CD4-positive, alpha-beta T cell treated with Interferon alpha-2 for 1 hour (primary cell): Measurements from ENCODE around the gene DYSF.
A peak's percentile ranks its signal among the peaks of the same experiment; 100 is the strongest.
"Not testable (repeated sequence)": the region's sequence is repeated elsewhere in the genome, so short reads cannot be mapped to it uniquely, and the experiment has no call there.

Experiments used
- DNase-seq, 2 donors: peaks; one replicate each; pipeline ENCODE4 v3.0.0-alpha.2; 2020 to 2022

The DYSF gene

DNA sequence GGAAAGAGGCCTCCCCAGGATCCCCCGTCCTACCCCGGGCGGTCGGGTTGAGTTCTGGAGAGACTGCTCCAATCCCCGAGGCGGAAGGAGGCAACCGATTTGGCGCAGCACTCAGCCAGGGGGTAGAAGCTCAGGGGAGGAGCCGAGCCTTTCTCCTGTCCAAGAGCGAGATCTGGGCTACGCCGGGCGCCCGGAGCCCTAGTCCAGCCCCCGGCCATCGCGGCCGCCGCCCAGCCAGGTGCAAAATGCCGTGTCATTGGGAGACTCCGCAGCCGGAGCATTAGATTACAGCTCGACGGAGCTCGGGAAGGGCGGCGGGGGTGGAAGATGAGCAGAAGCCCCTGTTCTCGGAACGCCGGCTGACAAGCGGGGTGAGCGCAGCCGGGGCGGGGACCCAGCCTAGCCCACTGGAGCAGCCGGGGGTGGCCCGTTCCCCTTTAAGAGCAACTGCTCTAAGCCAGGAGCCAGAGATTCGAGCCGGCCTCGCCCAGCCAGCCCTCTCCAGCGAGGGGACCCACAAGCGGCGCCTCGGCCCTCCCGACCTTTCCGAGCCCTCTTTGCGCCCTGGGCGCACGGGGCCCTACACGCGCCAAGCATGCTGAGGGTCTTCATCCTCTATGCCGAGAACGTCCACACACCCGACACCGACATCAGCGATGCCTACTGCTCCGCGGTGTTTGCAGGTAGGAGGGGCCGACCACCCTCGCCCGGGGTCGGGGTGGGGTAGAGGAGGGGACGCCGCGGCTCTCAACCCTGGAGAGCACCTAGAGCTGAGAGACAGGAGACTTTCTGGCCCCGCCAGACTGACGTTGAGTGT lies at the start of gene DYSF:
Gene DYSF (plus strand): TSS at position 158 of the 817 bp plus-strand sequence.
- peak in 1 of 2 donors; percentile 20 for DNase-seq

DNA sequence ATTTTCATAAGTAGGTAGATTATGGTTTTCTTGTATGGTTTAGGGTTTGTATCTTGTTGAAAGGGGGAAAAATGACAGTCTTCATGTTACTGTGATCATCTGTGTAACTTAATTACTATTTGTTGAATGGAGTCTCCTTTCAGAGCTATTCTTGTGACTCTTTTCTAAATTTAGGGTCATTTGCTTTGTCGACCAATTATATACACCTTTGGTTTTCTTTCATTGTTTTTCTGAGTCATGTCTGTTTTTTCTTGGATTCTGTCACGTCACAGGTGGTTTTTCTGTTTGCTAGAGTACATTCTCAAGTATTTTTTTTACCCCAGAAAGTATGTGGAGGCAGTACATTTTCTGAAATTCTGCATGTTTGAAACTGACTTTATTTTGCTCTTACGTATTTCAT lies 43.8 kb upstream of the DYSF start:
- DNase-seq = no peak

DNA sequence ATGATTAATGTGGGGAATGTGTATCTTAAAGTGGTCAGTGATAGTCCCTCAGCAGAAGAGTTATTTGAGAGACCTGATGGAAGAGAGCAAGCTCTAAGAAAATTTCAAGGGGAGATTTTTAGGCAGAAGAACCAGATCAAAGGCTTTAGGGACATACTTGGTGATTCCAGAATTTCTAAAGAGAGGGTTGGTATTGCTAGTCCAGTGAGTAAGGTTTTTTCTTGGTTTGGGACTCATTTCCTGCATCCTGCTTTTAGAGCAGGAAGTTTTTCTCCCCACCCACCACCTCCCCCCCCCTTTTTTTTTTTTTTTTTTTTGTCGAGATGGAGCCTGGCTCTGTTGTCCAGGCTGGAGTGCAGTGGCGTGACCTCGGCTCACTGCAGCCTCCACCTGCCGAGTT lies 42.7 kb upstream of the DYSF start:
- no peak for DNase-seq

DNA sequence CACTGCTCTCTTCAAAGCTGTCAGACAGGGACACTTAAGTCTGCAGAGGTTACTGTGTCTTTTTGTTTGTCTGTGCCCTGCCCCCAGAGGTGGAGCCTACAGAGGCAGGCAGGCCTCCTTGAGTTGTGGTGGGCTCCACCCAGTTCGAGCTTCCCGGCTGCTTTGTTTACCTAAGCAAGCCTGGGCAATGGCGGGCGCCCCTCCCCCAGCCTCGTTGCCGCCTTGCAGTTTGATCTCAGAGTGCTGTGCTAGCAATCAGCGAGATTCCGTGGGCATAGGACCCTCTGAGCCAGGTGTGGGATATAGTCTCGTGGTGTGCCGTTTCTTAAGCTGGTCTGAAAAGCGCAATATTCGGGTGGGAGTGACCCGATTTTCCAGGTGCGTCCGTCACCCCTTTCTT lies 36.5 kb upstream of the DYSF start:
- peak; percentile 20 to 53 for DNase-seq

DNA sequence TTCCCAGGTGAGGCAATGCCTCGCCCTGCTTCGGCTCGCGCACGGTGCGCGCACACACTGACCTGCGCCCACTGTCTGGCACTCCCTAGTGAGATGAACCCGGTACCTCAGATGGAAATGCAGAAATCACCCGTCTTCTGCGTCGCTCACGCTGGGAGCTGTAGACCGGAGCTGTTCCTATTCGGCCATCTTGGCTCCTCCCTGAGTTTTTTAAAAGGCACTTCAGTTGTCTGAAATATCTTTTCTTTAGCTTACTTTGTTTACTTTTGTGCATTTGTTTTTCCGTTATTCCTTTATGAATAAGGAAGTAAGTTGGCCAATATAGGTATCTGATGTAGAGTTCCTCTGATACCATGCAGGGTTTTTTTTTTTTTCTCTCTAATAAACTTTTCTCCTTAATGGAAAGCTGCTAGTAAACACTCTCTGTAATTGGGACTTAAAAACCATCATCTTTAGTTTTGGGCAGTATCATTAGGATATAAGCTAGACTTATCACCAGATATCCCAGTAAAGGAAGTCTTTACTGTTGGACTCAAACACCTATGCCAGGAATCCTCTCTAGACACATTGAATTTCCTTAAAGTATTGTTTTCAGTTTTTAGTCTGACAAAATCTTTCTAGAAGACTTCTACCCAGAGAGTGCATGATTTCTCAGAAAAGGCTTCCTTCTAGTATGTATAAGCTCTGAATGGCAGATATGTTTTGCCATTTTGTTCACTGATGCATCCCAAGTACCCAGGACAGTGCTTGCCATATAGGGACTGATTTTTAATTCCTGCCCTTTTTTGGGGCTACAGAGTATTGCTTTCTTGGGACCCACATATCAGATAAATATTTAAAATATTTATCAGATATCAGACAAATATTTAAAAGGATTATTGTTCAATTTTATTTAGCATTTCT lies 35.8 kb upstream of the DYSF start:
- DNase-seq = peak in 1 of 2 donors; percentile 35

DNA sequence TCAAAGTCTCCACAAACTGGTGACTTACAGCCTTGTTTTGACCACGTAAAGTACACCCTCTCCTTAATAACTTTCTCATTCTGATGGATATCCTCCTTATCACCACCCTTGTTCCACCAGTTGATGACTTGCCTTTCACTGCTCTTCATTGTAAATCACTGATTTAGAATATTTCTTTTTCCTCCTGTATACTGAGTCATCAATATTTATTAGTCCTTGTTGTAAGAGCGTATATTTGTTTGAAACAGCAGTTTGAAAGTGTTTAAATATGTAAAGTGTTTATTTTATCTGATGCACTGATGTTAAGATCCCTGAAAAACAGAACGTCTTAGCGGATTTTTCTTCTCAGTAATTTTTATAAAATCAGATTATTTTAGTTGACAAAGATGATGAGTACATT lies 34.2 kb upstream of the DYSF start:
- DNase-seq = no peak

DNA sequence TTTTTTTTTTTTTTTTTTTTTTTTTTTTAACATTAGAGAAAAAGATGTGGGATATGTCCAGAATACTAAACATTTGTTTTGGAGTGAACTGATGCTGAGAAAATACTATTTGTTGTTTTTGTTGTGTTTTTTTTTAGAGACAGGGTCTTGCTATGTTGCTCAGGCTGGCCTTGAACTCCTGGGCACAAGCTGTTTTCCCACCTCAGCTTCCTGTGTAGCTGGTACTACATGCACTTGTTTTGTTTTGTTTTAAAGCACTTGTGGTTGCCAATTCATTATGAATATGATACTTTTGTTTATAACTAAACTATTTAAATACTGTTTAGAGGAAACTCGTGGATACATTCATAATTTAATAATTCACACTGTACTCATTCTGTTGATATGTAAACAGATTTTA lies 33.4 kb upstream of the DYSF start:
- no peak for DNase-seq

DNA sequence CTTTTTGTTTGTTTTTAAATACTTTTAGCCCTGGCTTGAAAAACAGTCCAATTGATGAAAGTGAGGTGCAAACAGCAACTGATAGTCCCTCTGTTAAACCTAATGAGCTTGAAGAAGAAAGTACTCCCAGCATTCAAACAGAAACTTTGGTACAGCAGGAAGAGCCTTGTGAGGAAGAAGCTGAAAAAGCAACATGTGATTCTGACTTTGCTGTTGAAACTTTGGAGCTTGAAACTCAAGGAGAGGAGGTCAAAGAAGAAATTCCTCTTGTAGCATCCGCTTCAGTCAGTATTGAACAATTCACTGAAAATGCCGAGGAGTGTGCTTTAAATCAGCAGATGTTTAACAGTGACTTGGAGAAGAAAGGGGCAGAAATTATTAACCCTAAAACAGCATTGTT lies 30.6 kb upstream of the DYSF start:
- no peak for DNase-seq

DNA sequence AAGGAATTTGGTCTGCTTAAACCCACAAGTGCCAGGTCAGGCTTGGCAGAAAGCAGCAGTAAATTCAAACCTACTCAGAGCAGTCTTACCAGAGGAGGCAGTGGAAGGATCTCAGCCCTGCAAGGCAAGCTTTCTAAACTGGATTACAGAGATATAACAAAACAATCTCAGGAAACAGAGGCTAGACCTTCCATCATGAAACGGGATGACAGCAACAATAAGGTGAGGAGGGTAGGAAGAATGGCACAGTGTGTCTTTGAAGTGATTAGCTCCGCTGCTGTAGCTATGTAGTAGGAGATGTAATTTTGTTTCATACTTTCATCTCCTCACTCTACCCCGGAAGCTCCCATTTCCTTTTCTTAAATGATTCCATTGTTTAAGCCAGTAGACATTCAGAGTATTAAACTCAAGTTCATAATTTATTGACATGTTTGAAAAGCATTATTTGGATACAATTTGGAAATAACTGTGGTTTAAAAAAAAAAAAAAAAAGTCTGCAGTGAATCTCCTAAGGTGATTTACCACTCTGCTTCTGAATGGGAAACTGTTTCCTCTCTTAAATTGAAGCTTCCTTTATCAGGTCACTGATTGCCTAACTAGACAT lies 29.4 kb upstream of the DYSF start:
- no peak for DNase-seq

DNA sequence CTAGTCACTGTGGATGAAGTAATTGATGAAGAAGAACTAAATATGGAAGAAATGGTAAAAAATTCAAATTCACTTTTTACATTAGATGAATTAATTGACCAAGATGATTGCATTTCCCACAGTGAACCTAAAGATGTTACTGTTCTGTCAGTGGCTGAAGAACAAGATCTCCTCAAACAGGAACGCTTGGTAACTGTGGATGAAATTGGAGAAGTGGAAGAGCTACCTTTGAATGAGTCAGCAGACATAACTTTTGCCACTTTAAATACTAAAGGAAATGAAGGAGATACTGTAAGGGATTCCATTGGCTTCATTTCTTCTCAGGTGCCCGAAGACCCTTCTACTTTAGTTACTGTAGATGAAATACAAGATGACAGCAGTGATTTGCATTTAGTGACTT lies 26.6 kb upstream of the DYSF start:
- DNase-seq = no peak

DNA sequence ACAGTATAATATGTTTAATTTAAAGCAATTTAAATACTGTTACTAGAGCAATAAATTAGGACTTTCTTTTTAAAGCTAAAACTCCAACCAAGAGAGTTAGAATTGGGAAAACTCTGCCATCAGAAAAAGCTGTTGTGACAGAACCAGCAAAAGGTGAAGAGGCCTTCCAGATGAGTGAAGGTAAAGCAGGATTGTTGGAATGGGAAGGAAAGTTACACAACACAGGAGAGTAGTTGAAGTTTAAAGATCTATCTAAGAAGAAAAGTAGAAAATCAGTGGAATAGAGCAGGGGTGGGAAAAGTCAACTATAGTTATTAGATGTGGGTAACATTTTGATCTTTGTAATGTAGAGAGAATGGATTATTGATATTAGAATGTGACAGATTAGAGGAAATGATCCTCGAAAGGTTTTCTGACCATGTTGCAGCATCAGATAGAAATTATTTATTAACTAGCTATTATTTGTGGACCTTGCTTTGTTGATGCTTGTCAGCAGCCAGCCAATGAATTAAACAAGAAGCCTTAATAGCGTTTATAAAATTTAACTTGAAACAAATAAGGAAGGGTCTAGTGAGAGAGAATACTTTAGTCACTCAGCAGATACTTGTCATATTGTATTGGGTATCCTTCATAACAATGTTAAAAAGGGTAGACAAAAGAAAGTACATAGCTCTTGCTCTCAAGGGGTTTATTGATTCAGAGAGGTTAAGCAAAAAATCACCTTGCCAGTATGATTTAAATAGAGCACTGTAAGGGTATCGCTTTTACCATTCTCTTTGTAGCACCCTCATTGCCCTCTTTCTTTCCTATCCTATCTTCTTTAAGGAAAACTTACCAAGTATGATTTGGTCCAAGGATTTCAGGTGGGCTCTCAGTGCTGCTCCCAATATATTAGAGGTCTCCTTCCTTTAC lies 24.6 kb upstream of the DYSF start:
- no peak for DNase-seq

DNA sequence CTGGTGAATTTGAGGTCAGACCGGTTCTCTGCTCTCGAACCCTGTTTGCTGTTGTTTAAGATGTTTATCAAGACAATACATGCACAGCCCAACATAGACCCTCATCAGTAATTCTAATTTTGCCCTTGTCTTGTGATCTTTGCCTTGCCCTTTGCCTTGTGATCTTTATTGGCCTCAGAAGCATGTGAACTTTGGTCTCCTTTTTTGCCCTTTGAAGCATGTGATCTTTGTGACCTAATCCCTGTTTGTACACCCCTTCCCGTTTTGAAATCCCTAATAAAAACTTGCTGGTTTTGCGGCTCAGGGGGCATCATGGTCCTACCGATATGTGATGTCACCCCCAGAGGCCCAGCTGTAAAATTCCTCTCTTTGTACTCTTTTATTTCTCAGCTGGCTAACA lies 8.2 kb upstream of the DYSF start:
- not testable (repeated sequence) for DNase-seq

DNA sequence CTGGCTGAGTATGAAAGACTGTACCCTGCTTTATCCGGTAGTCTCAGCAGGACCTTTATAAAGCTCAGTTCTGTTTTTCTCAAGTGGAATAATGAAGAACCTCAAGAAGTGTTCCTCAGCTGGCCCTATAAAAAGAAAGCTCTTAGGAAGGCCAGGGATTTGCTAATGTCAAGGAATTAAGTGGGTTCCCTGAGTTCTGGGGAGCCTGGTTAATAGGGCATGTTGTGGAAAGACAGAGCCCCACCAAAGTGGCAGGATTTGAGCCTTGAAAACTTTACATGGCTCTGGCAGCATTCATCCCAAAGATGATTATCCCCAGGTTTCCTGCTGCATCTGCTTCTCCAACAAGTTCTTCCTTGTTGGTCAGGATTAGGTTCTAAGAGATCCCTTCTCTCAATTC lies 6.9 kb upstream of the DYSF start:
- DNase-seq = no peak

DNA sequence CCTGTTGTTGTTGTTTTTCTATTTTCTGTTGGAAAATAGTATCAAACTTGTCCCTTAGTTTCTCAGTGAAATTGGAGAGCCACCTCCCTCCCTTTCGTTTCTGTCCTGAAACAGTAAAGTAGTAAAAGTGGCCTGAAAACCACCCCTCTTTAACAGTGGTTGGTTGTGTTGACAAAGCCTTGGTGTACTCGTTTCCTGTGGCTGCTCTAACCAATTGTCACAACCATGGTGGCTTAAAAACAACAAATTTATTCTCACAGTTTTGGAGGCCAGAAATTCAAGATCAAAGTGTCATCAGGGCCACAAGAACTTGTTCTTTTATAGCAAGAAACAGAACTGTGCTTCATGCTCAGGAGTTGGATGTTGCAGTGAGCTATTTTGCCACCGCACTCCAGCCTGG lies 4.0 kb upstream of the DYSF start:
- peak in 1 of 2 donors; percentile 21 for DNase-seq

DNA sequence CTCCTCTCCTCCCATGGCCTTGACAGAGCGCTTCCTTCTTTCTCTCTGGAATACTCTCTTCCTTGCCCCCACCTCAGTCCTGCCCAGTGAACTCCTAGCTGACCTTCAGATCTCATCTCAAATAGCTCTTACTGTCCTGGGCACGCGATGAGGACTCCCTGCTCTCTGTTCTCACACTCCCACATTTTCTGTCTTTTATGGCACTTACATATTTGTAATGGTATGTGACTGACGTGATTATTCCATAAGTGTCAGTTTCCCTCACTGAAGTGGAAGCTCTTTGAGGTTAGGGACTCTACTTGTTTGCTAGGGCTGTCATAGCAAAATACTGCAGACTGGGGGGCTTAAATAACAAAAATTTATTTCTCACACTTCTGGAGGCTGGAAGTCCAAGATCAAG lies 1.7 kb upstream of the DYSF start:
- no peak for DNase-seq

DNA sequence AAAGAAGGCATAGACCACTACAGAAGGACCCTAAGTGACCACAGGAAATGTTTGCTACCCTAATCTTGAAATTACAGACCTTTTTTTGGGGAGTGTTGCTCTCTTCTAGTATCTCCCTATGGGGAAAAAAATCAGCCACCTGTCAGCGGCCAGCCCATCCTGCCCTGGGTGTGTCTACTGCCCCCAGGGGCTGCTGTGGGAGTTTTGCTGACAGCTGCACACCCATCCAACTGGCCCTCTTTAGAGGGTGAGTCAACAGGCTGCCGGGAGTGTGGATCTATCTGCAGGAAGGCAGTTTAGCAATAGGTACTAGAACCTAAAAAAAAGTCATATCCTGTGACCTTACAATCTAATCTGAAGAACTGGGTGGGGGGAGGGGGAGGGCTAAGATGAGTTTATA lies 796 bp upstream of the DYSF start:
- DNase-seq = peak; percentile 8 to 54

DNA sequence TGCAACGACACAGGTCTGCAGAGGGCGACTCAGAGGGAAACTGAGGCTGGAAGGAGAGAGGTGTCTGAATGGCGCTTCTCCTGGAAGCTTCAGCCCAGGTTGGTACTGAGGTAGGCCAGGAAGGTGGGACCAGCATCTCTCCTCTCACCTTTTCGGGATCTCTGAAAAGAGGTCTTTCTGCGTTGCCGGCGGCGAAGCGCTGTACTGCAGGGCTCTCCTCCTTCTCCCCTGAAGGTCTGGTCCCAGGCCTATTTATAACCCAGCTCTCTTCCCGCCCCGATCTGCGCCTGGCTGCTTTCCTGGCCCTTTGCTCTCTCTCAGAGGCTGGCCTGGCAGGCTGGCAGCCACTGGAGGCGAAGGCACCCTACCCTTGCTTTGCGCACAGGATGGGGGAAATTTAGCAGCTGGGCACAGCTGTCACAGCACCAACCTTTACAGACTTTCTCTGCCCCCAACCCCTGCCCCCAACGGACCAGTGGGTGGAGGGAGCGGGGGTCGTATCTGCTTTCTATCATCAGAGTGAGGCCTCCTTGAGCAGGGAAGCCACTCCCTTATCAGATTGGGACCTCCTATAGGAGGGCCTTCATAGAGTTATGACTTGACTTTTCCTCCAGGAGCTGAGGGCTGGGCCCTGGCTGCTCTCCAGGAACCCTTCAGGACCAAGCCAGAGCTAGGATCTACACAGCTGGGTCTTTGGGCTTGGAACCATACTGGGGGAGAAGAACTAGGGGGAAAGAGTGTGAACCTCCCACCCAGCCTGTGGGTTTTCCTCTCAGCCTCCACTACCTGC lies 1.1 kb downstream of the DYSF start:
- no peak for DNase-seq

DNA sequence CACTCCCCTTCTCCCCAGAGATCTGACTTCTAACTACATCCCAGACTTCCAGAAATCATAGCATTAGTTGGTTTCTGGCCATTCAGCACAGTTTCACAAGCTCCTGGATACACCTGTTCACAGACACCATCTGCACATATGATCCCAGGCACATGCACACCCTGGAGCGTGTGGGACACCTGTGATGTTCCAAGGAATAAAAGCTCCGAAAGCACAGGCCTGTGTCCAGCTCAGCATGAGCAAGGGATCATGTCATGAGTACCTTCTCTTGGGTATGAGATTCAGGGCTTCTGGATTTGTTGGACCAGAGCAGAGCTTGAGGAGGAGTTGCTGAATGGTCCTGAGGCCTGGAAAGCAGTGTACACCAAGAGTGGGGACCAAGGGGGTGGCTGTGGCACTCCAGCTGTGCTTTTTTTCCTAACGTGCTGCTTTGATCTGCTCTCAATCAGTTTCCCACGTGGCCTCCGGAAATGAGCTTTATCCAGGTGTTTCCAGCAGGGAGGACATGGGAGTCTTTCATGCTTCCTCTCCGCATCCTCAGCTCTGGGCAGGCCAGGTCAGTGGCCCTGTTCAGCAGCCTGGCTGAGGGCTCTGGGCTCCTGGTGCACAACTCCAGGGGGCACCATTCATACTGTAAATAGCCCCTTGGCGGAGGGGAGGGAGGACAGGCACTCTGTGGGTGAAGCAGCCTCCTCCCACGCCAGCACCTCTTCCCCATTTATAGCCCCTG lies 1.8 kb downstream of the DYSF start:
- no peak for DNase-seq

DNA sequence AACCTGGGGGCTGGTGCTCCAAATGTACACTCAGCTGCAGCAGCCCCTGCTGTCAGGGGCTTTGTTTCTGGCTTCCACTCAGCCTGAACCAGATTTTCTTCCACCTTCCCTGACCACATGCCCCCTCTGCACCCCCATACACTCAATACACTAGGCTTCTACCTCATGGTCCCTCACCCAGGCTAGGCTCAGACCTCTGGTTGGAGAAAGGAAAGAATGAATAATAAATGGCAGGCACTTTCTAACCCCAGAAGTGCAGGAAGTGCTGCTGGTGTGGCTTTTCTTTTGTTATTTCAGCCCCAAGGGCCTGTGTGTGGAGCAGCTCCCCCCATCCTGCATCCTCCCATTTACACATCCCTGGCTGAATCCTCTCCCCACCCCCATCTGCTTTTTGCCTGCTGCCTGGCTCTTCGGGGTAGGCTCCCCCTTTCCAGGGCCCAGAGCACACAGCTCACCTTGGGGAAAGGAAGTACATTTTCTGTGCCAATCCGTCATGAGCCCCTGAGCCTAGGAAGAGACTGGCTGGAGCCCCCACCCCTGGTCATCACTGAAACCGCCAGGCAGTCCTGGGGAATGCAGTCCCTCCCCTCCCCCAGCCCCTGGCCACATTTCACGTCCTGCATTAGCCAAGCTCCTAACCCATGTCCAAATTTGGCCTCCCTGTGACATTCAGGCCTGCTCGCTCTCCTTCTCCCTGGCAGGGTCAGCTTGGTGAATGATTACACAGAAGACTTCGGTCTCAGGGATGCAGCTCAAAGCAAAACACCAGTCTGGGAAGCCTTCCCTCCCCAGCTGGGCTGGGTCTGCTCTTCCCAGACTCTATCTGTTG lies 2.6 kb downstream of the DYSF start:
- DNase-seq = no peak

DNA sequence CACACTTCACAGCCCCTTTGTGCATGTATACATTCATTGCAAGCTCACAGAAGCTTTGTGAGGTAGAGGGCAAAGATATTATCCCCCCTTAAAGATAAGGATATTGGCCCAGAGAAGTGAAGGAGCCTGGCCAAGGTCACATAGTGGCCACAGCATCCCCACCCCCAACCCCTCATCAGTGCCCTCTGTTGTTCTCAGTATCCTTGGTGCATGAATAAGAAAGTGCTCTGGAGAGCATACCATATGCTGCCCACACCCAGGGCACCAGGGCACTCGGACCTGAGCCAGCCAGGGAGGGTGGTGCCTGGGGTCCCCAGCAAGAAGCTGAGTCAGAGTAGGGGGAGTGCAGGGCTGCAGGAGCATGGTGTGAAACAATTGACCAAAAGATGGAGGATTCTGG lies 3.3 kb downstream of the DYSF start:
- DNase-seq = no peak
